Keratinocyte (primary cell): ENCODE results near the gene DISP2.

ENCODE experiments used
- EZH2 ChIP-seq: IDR thresholded peaks from one replicate; pipeline ENCODE4 v1.6.1; 2012; ENCODE audit warnings: inconsistent platforms, mild to moderate bottlenecking, low read length, moderate library complexity
- TF ChIP-seq, protein P1 (sequence below), 3 experiments: IDR thresholded peaks in 1 of 3; conservative IDR thresholded peaks in 1 of 3; optimal IDR thresholded peaks in 1 of 3; 2 replicates in 2 of 3; 3 replicates in 1 of 3; pipeline versions ENCODE3 to v1.5.1; 2011; ENCODE audit warnings: low read length in 3 of 3, mild to moderate bottlenecking in 3 of 3, moderate library complexity in 2 of 3, control low read depth in 1 of 3, inconsistent platforms in 1 of 3; ENCODE audit not compliant: insufficient read depth in 2 of 3; ENCODE audit errors: extremely low read depth in 1 of 3

DNA sequence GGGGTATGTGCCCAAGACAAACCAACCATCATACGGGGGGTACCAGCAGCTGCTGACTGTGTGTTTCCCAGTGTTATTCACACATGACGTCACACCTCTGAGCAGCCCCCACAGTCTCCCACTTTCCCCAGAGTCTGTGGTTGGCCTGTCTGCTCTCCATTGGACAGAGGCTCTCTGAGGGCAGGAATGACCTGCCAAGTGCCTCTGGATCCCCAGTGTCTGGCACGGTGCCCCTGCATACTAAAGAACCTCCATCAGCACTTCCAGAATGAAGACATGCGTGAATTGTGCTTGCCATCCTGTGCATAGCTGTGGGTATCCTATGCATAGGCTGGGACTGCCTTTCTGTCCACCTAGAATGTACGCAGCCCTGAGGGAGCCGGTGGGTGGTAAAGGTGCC, 13.8 kb upstream of the DISP2 start:
- TF ChIP-seq, protein P1, sequence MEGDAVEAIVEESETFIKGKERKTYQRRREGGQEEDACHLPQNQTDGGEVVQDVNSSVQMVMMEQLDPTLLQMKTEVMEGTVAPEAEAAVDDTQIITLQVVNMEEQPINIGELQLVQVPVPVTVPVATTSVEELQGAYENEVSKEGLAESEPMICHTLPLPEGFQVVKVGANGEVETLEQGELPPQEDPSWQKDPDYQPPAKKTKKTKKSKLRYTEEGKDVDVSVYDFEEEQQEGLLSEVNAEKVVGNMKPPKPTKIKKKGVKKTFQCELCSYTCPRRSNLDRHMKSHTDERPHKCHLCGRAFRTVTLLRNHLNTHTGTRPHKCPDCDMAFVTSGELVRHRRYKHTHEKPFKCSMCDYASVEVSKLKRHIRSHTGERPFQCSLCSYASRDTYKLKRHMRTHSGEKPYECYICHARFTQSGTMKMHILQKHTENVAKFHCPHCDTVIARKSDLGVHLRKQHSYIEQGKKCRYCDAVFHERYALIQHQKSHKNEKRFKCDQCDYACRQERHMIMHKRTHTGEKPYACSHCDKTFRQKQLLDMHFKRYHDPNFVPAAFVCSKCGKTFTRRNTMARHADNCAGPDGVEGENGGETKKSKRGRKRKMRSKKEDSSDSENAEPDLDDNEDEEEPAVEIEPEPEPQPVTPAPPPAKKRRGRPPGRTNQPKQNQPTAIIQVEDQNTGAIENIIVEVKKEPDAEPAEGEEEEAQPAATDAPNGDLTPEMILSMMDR (optimal IDR thresholded peaks at IDR 0.05 in 1 of 3, IDR thresholded peaks at IDR 0.05 in 1 of 3, conservative IDR thresholded peaks at IDR 0.05 in 1 of 3; ENCODE audit: extremely low read depth in 1 of 3, insufficient read depth in 2 of 3, low read length in 3 of 3): no peak
- no peak for TF ChIP-seq EZH2
